Keratinocyte (primary cell): Measurements from ENCODE around the gene DDT. TPM values are rescaled to one million over a fixed set of nuclear protein-coding genes. Genes with fewer than 3 reads are reported as not detected.

Source experiments
- DNase-seq: peaks from one replicate; pipeline ENCODE4 v3.0.0-alpha.2; 2011; ENCODE audit warnings: low read depth, missing footprints, low spot score
- FAIRE-seq: peaks from 2 replicates; lab custom pipeline; 2011; peaks lifted over from hg19 to GRCh38; lab: Jason Lieb, UNC
- H2AFZ ChIP-seq: 2 replicates; pipeline ENCODE4 v1.6.0; 2012; ENCODE audit warnings: low read length, control low read depth, inconsistent platforms; ENCODE audit not compliant: control insufficient read depth
- H3K27ac ChIP-seq: 2 replicates; pipeline ENCODE4 v1.5.1; 2011; ENCODE audit warnings: low read length; ENCODE audit not compliant: control insufficient read depth, insufficient read depth
- H3K27me3 ChIP-seq: 3 replicates; pipeline ENCODE4 v1.6.0; 2011; ENCODE audit warnings: low read length; ENCODE audit not compliant: control insufficient read depth, insufficient read depth; ENCODE audit errors: extremely low read depth
- H3K36me3 ChIP-seq, 2 experiments: 2 replicates in 1 of 2; 3 replicates in 1 of 2; pipeline ENCODE4 v1.5.1; 2011; ENCODE audit warnings: low read length in 2 of 2, mild to moderate bottlenecking in 1 of 2; ENCODE audit not compliant: control insufficient read depth in 2 of 2, insufficient read depth in 2 of 2; ENCODE audit errors: extremely low read depth in 1 of 2
- H3K4me1 ChIP-seq: 3 replicates; pipeline ENCODE4 v1.5.1; 2011; ENCODE audit warnings: low read length; ENCODE audit not compliant: control insufficient read depth, insufficient read depth; ENCODE audit errors: extremely low read depth
- H3K4me2 ChIP-seq: 3 replicates; pipeline ENCODE4 v1.6.0; 2011; ENCODE audit warnings: low read depth, low read length; ENCODE audit not compliant: control insufficient read depth, insufficient read depth; ENCODE audit errors: extremely low read depth
- H3K4me3 ChIP-seq, 3 experiments: fragments of 200-600 bp in 1 of 3; sonication (generic) in 1 of 3; 2 replicates in 2 of 3; 3 replicates in 1 of 3; pipeline ENCODE4 v1.5.1; 2011 to 2016; ENCODE audit warnings: low read length in 3 of 3, mild to moderate bottlenecking in 3 of 3, control low read depth in 2 of 3, inconsistent platforms in 1 of 3, low read depth in 1 of 3, mixed read lengths in 1 of 3, mixed run types in 1 of 3, moderate library complexity in 1 of 3; ENCODE audit not compliant: control insufficient read depth in 2 of 3, insufficient read depth in 2 of 3; ENCODE audit errors: extremely low read depth in 1 of 3
- H3K79me2 ChIP-seq: 2 replicates; pipeline ENCODE4 v1.6.0; 2012; ENCODE audit warnings: low read length; ENCODE audit not compliant: control insufficient read depth, insufficient read depth
- H3K9ac ChIP-seq: 3 replicates; pipeline ENCODE4 v1.6.0; 2011; ENCODE audit warnings: low read length; ENCODE audit not compliant: control insufficient read depth, insufficient read depth; ENCODE audit errors: extremely low read depth
- H3K9me1 ChIP-seq: 3 replicates; pipeline ENCODE4 v1.6.0; 2011; ENCODE audit warnings: low read length; ENCODE audit not compliant: control insufficient read depth, insufficient read depth; ENCODE audit errors: extremely low read depth
- H3K9me3 ChIP-seq: 2 replicates; pipeline ENCODE4 v1.5.1; 2012; ENCODE audit warnings: low read depth, low read length; ENCODE audit not compliant: control insufficient read depth
- H4K20me1 ChIP-seq: 3 replicates; pipeline ENCODE4 v1.6.0; 2011; ENCODE audit warnings: low read length; ENCODE audit not compliant: control insufficient read depth, insufficient read depth; ENCODE audit errors: extremely low read depth
- CTCF ChIP-seq, 3 experiments: IDR thresholded peaks in 1 of 3; conservative IDR thresholded peaks in 1 of 3; optimal IDR thresholded peaks in 1 of 3; 2 replicates in 2 of 3; 3 replicates in 1 of 3; pipeline versions ENCODE3 to v1.5.1; 2011; ENCODE audit warnings: low read length in 3 of 3, mild to moderate bottlenecking in 3 of 3, moderate library complexity in 2 of 3, control low read depth in 1 of 3, inconsistent platforms in 1 of 3; ENCODE audit not compliant: insufficient read depth in 2 of 3; ENCODE audit errors: extremely low read depth in 1 of 3
- EZH2 ChIP-seq: IDR thresholded peaks from one replicate; pipeline ENCODE4 v1.6.1; 2012; ENCODE audit warnings: inconsistent platforms, mild to moderate bottlenecking, low read length, moderate library complexity
- dilution Hi-C: fragments of 300-500 bp; cut with MboI; formaldehyde crosslinking; loops from one replicate; pipeline ENCODE4 v1.7.0; 2020; ENCODE audit warnings: low sequenced_read_pairs; ENCODE audit not compliant: extremely low pct_ligation_motif_present
- polyA plus RNA-seq, 5 experiments: library from polyadenylated mRNA; depleted of rRNA in 3 of 5; stranded (reverse) in 3 of 5; stranded (forward) in 1 of 5; unstranded in 1 of 5; fragments of >200 nt; gene quantifications; 1 replicate in 1 of 5; 2 replicates in 3 of 5; 3 replicates in 1 of 5; pipeline versions ENCODE4 v1.2.1 to v1.2.3, GENCODE V29; 2011 to 2012; ENCODE audit warnings: missing spikeins in 2 of 5, low read depth in 1 of 5, low replicate concordance in 1 of 5

DDT gene
- polyA plus RNA-seq, 1 donor (not counting 4 experiments of a cell fraction or from before 2014, with no cell fraction given), result 151 TPM

GRCh38 chr22:23938328-23939016, 35.8 kb downstream of the DDT start:
- TF ChIP-seq EZH2 (no peak), CTCF (optimal IDR thresholded peaks at IDR 0.05 in 1 of 3, IDR thresholded peaks at IDR 0.05 in 1 of 3, conservative IDR thresholded peaks at IDR 0.05 in 1 of 3; ENCODE audit: extremely low read depth in 1 of 3, insufficient read depth in 2 of 3, low read length in 3 of 3) (no peak)
- Histone ChIP-seq H3K27ac (no peak overlapping the region), H3K27me3 (no peaks in the 10 kb centered on the region), H3K4me3 (no peak overlapping the region), H4K20me1 (no peaks in the 10 kb centered on the region), H3K9me1 (no peaks in the 10 kb centered on the region), H3K79me2 (no peaks in the 10 kb centered on the region), H3K4me1 (peaks cover 6% of the 10 kb centered on the region), H3K9me3 (no peaks in the 10 kb centered on the region), H3K9ac (no peak overlapping the region), H2AFZ (no peak overlapping the region), H3K36me3 (no peaks in the 10 kb centered on the region), H3K4me2 (no peak overlapping the region)
- FAIRE-seq (peak; percentile 86), DNase-seq (no peak)
- dilution Hi-C loops, result no loop called here

GRCh38 chr22:23926561-23926960, 47.7 kb downstream of the DDT start:
- H4K20me1 ChIP-seq, result no peaks in the 10 kb centered on the region
- H3K4me3 ChIP-seq, result no peak overlapping the region
- no peaks in the 10 kb centered on the region for H3K9me1 ChIP-seq
- no peak overlapping the region for H3K27ac ChIP-seq
- dilution Hi-C loops, result no loop called here
- H3K79me2 ChIP-seq, result no peaks in the 10 kb centered on the region
- peaks cover 7% of the 10 kb centered on the region for H3K9me3 ChIP-seq
- DNase-seq (no peak), FAIRE-seq (no peak)
- H3K27me3 ChIP-seq, result no peaks in the 10 kb centered on the region
- peaks cover 13% of the 10 kb centered on the region for H3K4me1 ChIP-seq
- no peak for TF ChIP-seq EZH2
- no peak for TF ChIP-seq CTCF (optimal IDR thresholded peaks at IDR 0.05 in 1 of 3, IDR thresholded peaks at IDR 0.05 in 1 of 3, conservative IDR thresholded peaks at IDR 0.05 in 1 of 3; ENCODE audit: extremely low read depth in 1 of 3, insufficient read depth in 2 of 3, low read length in 3 of 3)
- H3K4me2 ChIP-seq, result no peak overlapping the region
- H2AFZ ChIP-seq, result no peak overlapping the region
- H3K36me3 ChIP-seq, result peaks cover 0 to 2% of the 10 kb centered on the region in 2 experiments
- H3K9ac ChIP-seq, result no peak overlapping the region
